Transverse colon (tissue), 3 donors: ENCODE results near the gene SLC16A3.
A peak's percentile ranks its signal among the peaks of the same experiment; 100 is the strongest.

Source experiments
- EP300 ChIP-seq: sonication (generic); formaldehyde crosslinking; IDR thresholded peaks from one replicate; pipeline ENCODE4 v1.6.1; 2017; ENCODE audit warnings: antibody characterized with exemption, low read depth
- POLR2A ChIP-seq: fragments of 450-650 bp; IDR thresholded peaks from one replicate; pipeline ENCODE4 v1.6.1; 2016; ENCODE audit warnings: antibody characterized with exemption, mild to moderate bottlenecking, moderate library complexity
- TF ChIP-seq, protein P1 (sequence below), 5 experiments: fragments of 200-600 bp in 3 of 5; fragments of 450-650 bp in 2 of 5; sonication (generic) in 3 of 5; IDR thresholded peaks; 1 replicate in 2 of 5; 2 replicates in 3 of 5; pipeline ENCODE4 v1.5.1; 2016 to 2017; ENCODE audit warnings: antibody characterized with exemption in 5 of 5, inconsistent platforms in 3 of 5, mild to moderate bottlenecking in 2 of 5, moderate library complexity in 1 of 5

DNA sequence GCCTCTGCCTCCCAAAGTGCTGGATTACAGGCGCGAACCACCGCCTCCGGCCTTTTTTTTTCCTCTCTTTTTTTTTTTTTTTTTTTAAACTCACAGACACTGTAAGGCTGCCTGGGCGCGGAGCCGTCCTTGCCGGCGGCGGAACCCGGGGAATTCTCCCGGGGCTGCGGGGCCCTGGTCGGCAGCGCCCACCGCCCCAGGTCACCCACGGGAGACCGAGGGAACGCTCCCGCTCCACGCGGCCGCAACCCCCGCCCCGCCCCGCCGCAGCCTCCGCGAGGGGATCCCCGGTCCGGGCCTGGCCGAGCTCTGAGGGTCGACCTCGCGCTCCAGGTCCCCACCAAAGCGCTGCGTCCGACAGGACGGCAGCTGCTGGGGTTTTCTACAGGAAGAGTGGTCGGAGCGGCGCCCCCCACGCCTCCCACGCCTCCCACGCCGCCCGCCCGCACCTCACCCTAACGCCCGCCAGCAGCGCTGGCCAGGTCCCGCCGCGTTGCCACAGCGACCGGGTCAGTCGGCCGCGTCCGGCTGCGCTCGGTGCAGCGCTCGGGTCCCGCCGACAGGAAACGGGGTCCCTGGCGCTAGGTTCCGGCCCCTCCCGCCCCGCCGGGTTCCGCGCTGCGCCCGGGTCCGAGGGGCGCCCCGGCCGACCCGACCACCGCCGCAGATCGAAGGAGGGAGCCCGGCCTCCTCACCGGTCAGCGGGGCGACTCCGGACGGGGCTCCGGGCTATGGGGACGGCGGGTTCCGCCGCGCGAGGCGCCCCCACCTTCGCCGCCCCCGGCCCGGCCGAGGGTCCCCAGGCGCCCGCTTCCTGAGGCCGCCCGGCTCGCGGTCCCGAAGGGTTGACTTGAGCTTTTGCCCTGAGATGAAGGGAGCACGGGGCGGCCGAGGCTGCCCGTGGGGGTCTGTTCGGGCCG is 16.3 kb upstream of the SLC16A3 start, which contains the start of gene CCDC57:
- TF ChIP-seq POLR2A (peak; percentile 50), EP300 (no peak)
- TF ChIP-seq, protein P1, sequence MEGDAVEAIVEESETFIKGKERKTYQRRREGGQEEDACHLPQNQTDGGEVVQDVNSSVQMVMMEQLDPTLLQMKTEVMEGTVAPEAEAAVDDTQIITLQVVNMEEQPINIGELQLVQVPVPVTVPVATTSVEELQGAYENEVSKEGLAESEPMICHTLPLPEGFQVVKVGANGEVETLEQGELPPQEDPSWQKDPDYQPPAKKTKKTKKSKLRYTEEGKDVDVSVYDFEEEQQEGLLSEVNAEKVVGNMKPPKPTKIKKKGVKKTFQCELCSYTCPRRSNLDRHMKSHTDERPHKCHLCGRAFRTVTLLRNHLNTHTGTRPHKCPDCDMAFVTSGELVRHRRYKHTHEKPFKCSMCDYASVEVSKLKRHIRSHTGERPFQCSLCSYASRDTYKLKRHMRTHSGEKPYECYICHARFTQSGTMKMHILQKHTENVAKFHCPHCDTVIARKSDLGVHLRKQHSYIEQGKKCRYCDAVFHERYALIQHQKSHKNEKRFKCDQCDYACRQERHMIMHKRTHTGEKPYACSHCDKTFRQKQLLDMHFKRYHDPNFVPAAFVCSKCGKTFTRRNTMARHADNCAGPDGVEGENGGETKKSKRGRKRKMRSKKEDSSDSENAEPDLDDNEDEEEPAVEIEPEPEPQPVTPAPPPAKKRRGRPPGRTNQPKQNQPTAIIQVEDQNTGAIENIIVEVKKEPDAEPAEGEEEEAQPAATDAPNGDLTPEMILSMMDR (IDR thresholded peaks at IDR 0.05), result peak in 1 of 5 experiments; percentile 49
